ENCODE results near the gene SIPA1L3. TPM values are rescaled to one million over a fixed set of nuclear protein-coding genes. Genes with fewer than 3 reads are reported as not detected.

Gene SIPA1L3
- total RNA-seq, 6 donors from 2014 or later = 57.3 to 91.6 (median 69.4) TPM

DNA sequence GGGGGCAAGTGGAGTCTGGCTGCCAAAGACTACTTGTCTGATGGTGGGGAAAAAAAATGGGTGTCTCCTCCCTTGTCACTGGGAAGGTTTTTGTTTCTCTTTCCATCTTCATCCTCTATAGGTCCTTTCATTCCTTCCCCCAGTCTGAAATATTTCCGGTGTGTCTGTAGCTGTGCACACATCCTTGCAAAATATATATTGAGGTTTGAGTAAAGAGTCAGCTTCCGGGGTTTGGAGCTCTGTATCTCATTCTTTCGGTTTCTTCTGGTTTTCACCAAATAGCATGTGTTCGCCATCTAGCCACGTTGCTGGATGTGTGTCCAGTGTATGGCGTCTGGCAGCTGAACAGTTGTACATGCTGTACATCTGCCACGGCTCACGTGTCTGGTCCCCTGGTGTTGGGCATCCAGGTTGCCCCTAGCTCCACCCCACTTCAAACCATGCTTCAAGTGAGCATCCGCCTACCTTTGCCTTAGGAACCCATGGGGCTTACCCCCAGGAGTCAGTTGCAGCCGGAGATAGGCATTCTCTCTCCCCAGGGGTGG is 142.2 kb downstream of the SIPA1L3 start:
- H3K27ac ChIP-seq = peak overlapping the region; percentile 62 to 80 (median 78)
- H3K4me1 ChIP-seq = peaks cover 0 to 6% (median 1%) of the 10 kb centered on the region in 4 donors
- 68 to 73% methylated on average over 9 to 10 of the region's 10 CpGs for WGBS, 2 donors

DNA sequence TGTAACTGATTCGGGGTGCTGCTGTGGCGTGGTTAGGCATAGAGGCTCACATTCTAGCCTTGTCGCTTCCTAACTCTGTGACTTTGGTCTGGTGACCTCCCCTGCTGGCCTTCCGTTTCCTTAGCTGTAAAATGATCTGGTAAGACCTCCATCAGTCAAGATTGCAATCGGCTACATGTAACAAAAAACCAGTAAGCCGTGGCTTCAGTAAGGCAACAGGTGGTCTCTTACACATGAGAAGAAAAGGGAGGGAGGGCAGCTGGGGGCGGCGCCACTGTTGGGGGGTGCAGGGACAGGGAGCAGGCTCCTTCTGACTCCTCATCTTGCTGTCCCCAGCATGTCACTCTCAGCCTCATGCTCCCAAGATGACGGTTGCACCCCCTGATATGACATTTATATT is 148.0 kb downstream of the SIPA1L3 start:
- Histone ChIP-seq H3K4me1 (peaks cover 10 to 36% (median 19%) of the 10 kb centered on the region in 4 donors), H3K36me3 (no peaks in the 10 kb centered on the region), H3K9me3 (no peaks in the 10 kb centered on the region), H3K4me3 (no peak overlapping the region), H3K27ac (no peak overlapping the region), H3K27me3 (no peaks in the 10 kb centered on the region)
- TF ChIP-seq POLR2A (IDR thresholded peaks at IDR 0.05) (no peak), POLR2AphosphoS5 (IDR thresholded peaks at IDR 0.05) (no peak), EP300 (IDR thresholded peaks at IDR 0.05) (no peak)
- TF ChIP-seq, protein P1, sequence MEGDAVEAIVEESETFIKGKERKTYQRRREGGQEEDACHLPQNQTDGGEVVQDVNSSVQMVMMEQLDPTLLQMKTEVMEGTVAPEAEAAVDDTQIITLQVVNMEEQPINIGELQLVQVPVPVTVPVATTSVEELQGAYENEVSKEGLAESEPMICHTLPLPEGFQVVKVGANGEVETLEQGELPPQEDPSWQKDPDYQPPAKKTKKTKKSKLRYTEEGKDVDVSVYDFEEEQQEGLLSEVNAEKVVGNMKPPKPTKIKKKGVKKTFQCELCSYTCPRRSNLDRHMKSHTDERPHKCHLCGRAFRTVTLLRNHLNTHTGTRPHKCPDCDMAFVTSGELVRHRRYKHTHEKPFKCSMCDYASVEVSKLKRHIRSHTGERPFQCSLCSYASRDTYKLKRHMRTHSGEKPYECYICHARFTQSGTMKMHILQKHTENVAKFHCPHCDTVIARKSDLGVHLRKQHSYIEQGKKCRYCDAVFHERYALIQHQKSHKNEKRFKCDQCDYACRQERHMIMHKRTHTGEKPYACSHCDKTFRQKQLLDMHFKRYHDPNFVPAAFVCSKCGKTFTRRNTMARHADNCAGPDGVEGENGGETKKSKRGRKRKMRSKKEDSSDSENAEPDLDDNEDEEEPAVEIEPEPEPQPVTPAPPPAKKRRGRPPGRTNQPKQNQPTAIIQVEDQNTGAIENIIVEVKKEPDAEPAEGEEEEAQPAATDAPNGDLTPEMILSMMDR (IDR thresholded peaks at IDR 0.05) = no peak
- peak in 1 of 2 donors; percentile 46 for DNase-seq
- WGBS, 2 donors = 64 to 65% methylated on average over 9 of the region's 9 CpGs
- no peak for ATAC-seq (ENCODE audit: low FRiP score in 2 of 2)

More for the DNA sequence above, 142.2 kb downstream of the SIPA1L3 start:
- TF ChIP-seq, protein P1 (IDR thresholded peaks at IDR 0.05) = no peak
- TF ChIP-seq EP300 (IDR thresholded peaks at IDR 0.05) = no peak
- no peak for TF ChIP-seq POLR2AphosphoS5 (IDR thresholded peaks at IDR 0.05)
- TF ChIP-seq POLR2A (IDR thresholded peaks at IDR 0.05) = no peak
- ATAC-seq (ENCODE audit: low FRiP score in 2 of 2) (peak; percentile 8 to 68), DNase-seq (no peak)
- no peaks in the 10 kb centered on the region for H3K9me3 ChIP-seq
- peak overlapping the region in 2 of 4 donors; percentile 11 to 27 for H3K4me3 ChIP-seq
- H3K27me3 ChIP-seq = no peaks in the 10 kb centered on the region
- H3K36me3 ChIP-seq = peaks cover 0 to 3% (median 0%) of the 10 kb centered on the region in 4 donors

DNA sequence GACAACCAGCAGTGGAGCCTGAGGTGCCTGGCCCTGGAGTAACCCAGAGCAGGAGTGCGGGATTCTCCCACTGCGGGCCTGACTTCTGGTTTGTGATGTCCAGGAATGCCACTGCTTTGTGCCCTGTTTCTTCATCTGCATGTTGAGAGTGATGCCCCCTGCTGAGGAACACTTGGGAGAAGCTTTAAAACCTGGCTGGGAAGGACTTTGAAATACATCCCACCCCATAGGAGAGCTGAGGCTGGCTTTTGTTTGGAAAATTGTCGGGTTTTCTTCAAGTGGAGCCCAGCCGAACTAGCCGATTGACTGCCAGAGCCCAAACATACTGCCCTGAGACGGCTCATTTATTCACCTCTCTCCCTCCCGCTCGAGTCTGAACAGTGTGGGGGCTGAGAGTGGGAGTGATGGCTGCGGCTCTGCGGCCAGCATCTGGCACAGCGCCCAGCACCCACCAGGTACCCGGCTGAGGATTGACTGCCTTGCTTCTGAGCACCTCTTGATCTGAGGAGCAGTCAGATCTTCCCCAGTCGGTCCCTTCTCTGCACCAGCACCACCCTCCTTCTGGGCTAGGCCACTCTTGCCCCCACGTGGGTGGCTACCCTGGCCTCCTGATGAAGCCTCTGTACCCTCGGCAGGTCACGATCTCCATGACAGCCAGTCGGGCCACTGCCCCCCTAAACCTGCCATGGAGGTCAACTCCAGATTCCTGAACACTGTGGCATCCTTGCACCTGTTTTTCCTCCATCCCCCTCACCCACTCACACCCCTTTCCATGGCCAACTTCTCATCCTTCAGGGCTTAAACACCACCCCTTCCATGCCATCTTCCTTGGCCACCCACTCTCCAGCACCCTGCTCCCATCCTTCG is 148.9 kb downstream of the SIPA1L3 start:
- no peak for ATAC-seq (ENCODE audit: low FRiP score in 2 of 2)
- Histone ChIP-seq H3K9me3 (no peaks in the 10 kb centered on the region), H3K4me1 (peaks cover 10 to 41% (median 22%) of the 10 kb centered on the region in 4 donors), H3K27ac (peak overlapping the region in 1 of 4 donors; percentile 7), H3K27me3 (no peaks in the 10 kb centered on the region), H3K36me3 (no peaks in the 10 kb centered on the region), H3K4me3 (no peak overlapping the region)
- TF ChIP-seq POLR2AphosphoS5 (IDR thresholded peaks at IDR 0.05) (no peak), EP300 (IDR thresholded peaks at IDR 0.05) (no peak), POLR2A (IDR thresholded peaks at IDR 0.05) (no peak)
- TF ChIP-seq, protein P1 (IDR thresholded peaks at IDR 0.05) = no peak
- WGBS, 2 donors = 75 to 81% methylated on average over 16 to 18 of the region's 18 CpGs
- DNase-seq = peak in 1 of 2 donors; percentile 60

DNA sequence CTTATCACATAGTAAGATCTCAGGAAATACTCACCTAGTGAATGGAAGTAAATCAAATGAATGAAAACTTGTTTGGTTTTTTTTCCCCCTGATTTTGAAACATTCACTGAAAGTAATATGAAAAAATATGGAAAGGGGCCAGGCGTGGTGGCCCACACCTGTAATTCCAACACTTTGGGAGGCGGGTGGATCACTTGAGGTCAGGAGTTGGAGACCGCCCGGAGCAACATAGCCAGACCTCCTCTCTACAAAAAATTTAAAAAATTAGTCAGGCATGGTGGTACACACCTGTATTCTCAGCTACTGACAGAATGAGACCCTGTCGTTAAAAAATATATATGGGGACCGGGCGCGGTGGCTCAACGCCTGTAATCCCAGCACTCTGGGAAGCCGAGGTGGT is 149.6 kb downstream of the SIPA1L3 start:
- Histone ChIP-seq H3K36me3 (no peaks in the 10 kb centered on the region), H3K27me3 (no peaks in the 10 kb centered on the region), H3K9me3 (no peaks in the 10 kb centered on the region), H3K4me3 (no peak overlapping the region), H3K27ac (peak overlapping the region in 1 of 4 donors; percentile 7), H3K4me1 (peaks cover 10 to 41% (median 22%) of the 10 kb centered on the region in 4 donors)
- DNase-seq (no peak), ATAC-seq (ENCODE audit: low FRiP score in 2 of 2) (no peak)
- TF ChIP-seq, protein P1 (IDR thresholded peaks at IDR 0.05) = no peak
- TF ChIP-seq EP300 (IDR thresholded peaks at IDR 0.05) (no peak), POLR2A (IDR thresholded peaks at IDR 0.05) (no peak), POLR2AphosphoS5 (IDR thresholded peaks at IDR 0.05) (no peak)
- 95% methylated on average over 10 of the region's 10 CpGs for WGBS, 2 donors

Measured in upper lobe of left lung (tissue), 6 donors.